Body of pancreas (tissue), 4 donors: ENCODE data around the gene PTPN14. TPM values are rescaled to one million over a fixed set of nuclear protein-coding genes. Genes with fewer than 3 reads are reported as not detected.
"Not testable (repeated sequence)": the region's sequence is repeated elsewhere in the genome, so short reads cannot be mapped to it uniquely, and the experiment has no call there.

ENCODE experiments used
- ATAC-seq: fragments of 150-250 bp; one replicate; pipeline ENCODE4 v1.9.1; 2016
- DNase-seq, 4 donors: peaks; one replicate each; pipeline ENCODE4 v3.0.0-alpha.2; 2019
- H3K27ac ChIP-seq, 4 donors: fragments of 200-600 bp; sonication (generic); 1 replicate in 3 of 4; 2 replicates in 1 of 4; pipeline versions ENCODE4 v1.5.1 to v1.6.1; 2016 to 2019; ENCODE audit warnings: mild to moderate bottlenecking in 1 of 4, mixed read lengths in 1 of 4, moderate library complexity in 1 of 4
- H3K27me3 ChIP-seq, 2 donors: fragments of 200-600 bp; sonication (generic); one replicate each; pipeline ENCODE4 v1.6.0; 2016; ENCODE audit warnings: mild to moderate bottlenecking in 1 of 2
- H3K36me3 ChIP-seq, 2 donors: fragments of 200-600 bp; sonication (generic); replicated peaks in 1 of 2; 2 replicates each; pipeline ENCODE4 v1.5.1; 2016; ENCODE audit warnings: low read depth in 2 of 2; ENCODE audit not compliant: insufficient read depth in 1 of 2
- H3K4me1 ChIP-seq: fragments of 200-600 bp; sonication (generic); one replicate; pipeline ENCODE4 v1.6.0; 2016
- H3K4me3 ChIP-seq, 2 donors: fragments of 200-600 bp; sonication (generic); 1 replicate in 1 of 2; 2 replicates in 1 of 2; pipeline ENCODE4 v1.5.1; 2016 to 2019
- H3K9me3 ChIP-seq, 3 donors: fragments of 200-600 bp; sonication (generic); 1 replicate in 2 of 3; 2 replicates in 1 of 3; pipeline ENCODE4 v1.5.1; 2016
- CTCF ChIP-seq, 7 experiments: fragments of 450-650 bp in 4 of 7; fragments of 200-600 bp in 3 of 7; sonication (generic) in 3 of 7; IDR thresholded peaks; one replicate each; pipeline ENCODE4 v1.5.1; 2016 to 2019; ENCODE audit warnings: antibody characterized with exemption in 7 of 7
- POLR2A ChIP-seq, 3 donors: fragments of 450-650 bp; IDR thresholded peaks; one replicate each; pipeline ENCODE4 v1.6.1; 2016; ENCODE audit warnings: antibody characterized with exemption in 3 of 3, mild to moderate bottlenecking in 2 of 3
- WGBS, 2 donors: methylation state at CpG; one replicate each; pipeline ENCODE4 v1.1.5; 2017; 5-methylcytosine and 5-hydroxymethylcytosine counted together
- intact Hi-C: fragments of 100-400 bp; cut with DNase I; formaldehyde crosslinking; loops from one replicate; pipeline ENCODE4 v1.15.1; 2023
- total RNA-seq, 2 donors: library from RNA; depleted of rRNA; stranded (reverse); fragments of >200 nt; gene quantifications; one replicate each; pipeline ENCODE4 v1.1.0, GENCODE V29; 2016

Gene PTPN14
- total RNA-seq, 2 donors from 2014 or later, result 10.5 to 18.7 TPM

GRCh38 chr1:214513394-214513793 lies 38.0 kb downstream of the PTPN14 start:
- ATAC-seq (no peak), DNase-seq (no peak)
- no peak overlapping the region for H3K27ac ChIP-seq
- H3K36me3 ChIP-seq, result no peaks in the 10 kb centered on the region
- H3K27me3 ChIP-seq, result no peaks in the 10 kb centered on the region
- WGBS, 2 donors, result 82 to 85% methylated on average over 5 of the region's 5 CpGs
- peaks cover 30% of the 10 kb centered on the region for H3K4me1 ChIP-seq
- intact Hi-C loops, result no loop called here
- H3K9me3 ChIP-seq, result no peaks in the 10 kb centered on the region
- TF ChIP-seq POLR2A (IDR thresholded peaks at IDR 0.05) (no peak), CTCF (IDR thresholded peaks at IDR 0.05) (no peak)
- H3K4me3 ChIP-seq, result no peak overlapping the region

- TF ChIP-seq CTCF (IDR thresholded peaks at IDR 0.05) (no peak), POLR2A (IDR thresholded peaks at IDR 0.05) (no peak)
- intact Hi-C loops, result no loop called here
These were observed 39.8 kb downstream of the PTPN14 start for GRCh38 chr1:214511639-214511998.

GRCh38 chr1:214510914-214511638 lies 40.3 kb downstream of the PTPN14 start:
- H3K27ac ChIP-seq, result no peak overlapping the region
- H3K9me3 ChIP-seq, result no peaks in the 10 kb centered on the region
- H3K27me3 ChIP-seq, result no peaks in the 10 kb centered on the region
- DNase-seq (no peak), ATAC-seq (no peak)
- H3K36me3 ChIP-seq, result no peaks in the 10 kb centered on the region
- H3K4me3 ChIP-seq, result no peak overlapping the region
- no peak for TF ChIP-seq CTCF (IDR thresholded peaks at IDR 0.05)
- TF ChIP-seq POLR2A (IDR thresholded peaks at IDR 0.05), result no peak
- peaks cover 31% of the 10 kb centered on the region for H3K4me1 ChIP-seq
- intact Hi-C loops, result no loop called here
- WGBS, 2 donors, result 93 to 95% methylated on average over 6 of the region's 6 CpGs

More at GRCh38 chr1:214511639-214511998, 39.8 kb downstream of the PTPN14 start:
- WGBS, 2 donors, result 94 to 100% methylated on average over 1 of the region's 1 CpG
- no peaks in the 10 kb centered on the region for H3K36me3 ChIP-seq
- ATAC-seq, result no peak
- H3K4me1 ChIP-seq, result peaks cover 34% of the 10 kb centered on the region
- H3K4me3 ChIP-seq, result no peak overlapping the region
- H3K27me3 ChIP-seq, result no peaks in the 10 kb centered on the region
- H3K9me3 ChIP-seq, result no peaks in the 10 kb centered on the region
- no peak overlapping the region for H3K27ac ChIP-seq
- no peak for DNase-seq

- H3K4me3 ChIP-seq, result no peak overlapping the region
- no peak overlapping the region for H3K27ac ChIP-seq
- H3K4me1 ChIP-seq, result peaks cover 30% of the 10 kb centered on the region
- no peaks in the 10 kb centered on the region for H3K27me3 ChIP-seq
- TF ChIP-seq POLR2A (IDR thresholded peaks at IDR 0.05) (no peak), CTCF (IDR thresholded peaks at IDR 0.05) (no peak)
- DNase-seq (no peak), ATAC-seq (no peak)
- no peaks in the 10 kb centered on the region for H3K36me3 ChIP-seq
- no peaks in the 10 kb centered on the region for H3K9me3 ChIP-seq
- intact Hi-C loops, result no loop called here
These were observed 40.9 kb downstream of the PTPN14 start for GRCh38 chr1:214510477-214510876.

- H3K27me3 ChIP-seq, H3K27ac ChIP-seq, ATAC-seq, H3K36me3 ChIP-seq, H3K4me3 ChIP-seq, H3K9me3 ChIP-seq, DNase-seq, intact Hi-C loops: not testable (repeated sequence)
- WGBS, 2 donors, result 90% methylated on average over 3 of the region's 3 CpGs
- H3K4me1 ChIP-seq, result peaks cover 37% of the 10 kb centered on the region
These were observed 41.8 kb downstream of the PTPN14 start for GRCh38 chr1:214509622-214510021.
